ENCODE results near the gene ZNF649. TPM values are rescaled to one million over a fixed set of nuclear protein-coding genes. Genes with fewer than 3 reads are reported as not detected.

The ZNF649 gene
- total RNA-seq, 4 donors from 2014 or later = 8.6 to 19.5 (median 10.1) TPM

DNA sequence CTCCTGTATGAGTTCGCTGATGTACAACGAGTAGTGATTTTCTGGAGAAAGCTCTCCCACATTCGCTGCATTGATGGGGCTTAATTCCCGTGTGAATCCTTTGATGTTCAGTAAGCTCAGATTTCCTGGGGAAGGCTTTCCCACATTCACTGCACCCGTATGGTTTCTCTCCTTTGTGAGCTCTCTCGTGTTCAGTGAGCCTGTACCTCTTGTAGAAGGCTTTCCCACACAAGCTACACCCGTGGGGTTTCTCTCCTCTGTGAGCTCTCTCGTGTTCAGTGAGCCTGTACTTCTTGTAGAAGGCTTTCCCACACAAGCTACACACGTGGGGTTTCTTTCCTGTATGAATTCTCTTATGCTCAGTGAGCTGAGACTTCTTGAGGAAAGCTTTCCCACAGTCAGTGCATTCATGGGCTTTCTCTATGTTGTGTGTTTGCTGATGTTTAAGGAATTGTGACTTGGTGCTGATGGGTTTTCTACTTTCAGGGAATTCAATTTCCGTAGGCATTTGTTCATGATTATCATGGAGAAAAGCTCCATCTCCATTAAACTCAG, 13.5 kb downstream of the ZNF649 start:
- Histone ChIP-seq H3K36me3 (peaks cover 9 to 76% (median 37%) of the 10 kb centered on the region in 4 donors), H3K27ac (no peak overlapping the region), H3K4me3 (no peak overlapping the region), H3K27me3 (no peaks in the 10 kb centered on the region), H3K9me3 (peaks cover 65 to 74% of the 10 kb centered on the region in 2 donors), H3K4me1 (peaks cover 0 to 11% (median 6%) of the 10 kb centered on the region in 4 donors)
- no peak for DNase-seq
- in situ Hi-C loops (cut with MboI; ENCODE audit: low pct_ligation_motif_present in 1 of 4, low pct_unique_long_range_greater_than_20kb in 1 of 4, low sequenced_read_pairs in 3 of 4) = no loop called here
- intact Hi-C loops (cut with DNase I; ENCODE audit: low total_unique reads) = no loop called here
- 93 to 94% methylated on average over 4 to 10 of the region's 10 CpGs for WGBS, 2 donors (ENCODE audit: low coverage in 1 of 2)
- TF ChIP-seq EP300 (IDR thresholded peaks at IDR 0.05; ENCODE audit: low read depth) = no peak
- TF ChIP-seq POLR2A (IDR thresholded peaks at IDR 0.05) = no peak
- TF ChIP-seq POLR2AphosphoS5 (IDR thresholded peaks at IDR 0.05) = no peak
- TF ChIP-seq, protein P1, sequence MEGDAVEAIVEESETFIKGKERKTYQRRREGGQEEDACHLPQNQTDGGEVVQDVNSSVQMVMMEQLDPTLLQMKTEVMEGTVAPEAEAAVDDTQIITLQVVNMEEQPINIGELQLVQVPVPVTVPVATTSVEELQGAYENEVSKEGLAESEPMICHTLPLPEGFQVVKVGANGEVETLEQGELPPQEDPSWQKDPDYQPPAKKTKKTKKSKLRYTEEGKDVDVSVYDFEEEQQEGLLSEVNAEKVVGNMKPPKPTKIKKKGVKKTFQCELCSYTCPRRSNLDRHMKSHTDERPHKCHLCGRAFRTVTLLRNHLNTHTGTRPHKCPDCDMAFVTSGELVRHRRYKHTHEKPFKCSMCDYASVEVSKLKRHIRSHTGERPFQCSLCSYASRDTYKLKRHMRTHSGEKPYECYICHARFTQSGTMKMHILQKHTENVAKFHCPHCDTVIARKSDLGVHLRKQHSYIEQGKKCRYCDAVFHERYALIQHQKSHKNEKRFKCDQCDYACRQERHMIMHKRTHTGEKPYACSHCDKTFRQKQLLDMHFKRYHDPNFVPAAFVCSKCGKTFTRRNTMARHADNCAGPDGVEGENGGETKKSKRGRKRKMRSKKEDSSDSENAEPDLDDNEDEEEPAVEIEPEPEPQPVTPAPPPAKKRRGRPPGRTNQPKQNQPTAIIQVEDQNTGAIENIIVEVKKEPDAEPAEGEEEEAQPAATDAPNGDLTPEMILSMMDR (IDR thresholded peaks at IDR 0.05) = no peak

DNA sequence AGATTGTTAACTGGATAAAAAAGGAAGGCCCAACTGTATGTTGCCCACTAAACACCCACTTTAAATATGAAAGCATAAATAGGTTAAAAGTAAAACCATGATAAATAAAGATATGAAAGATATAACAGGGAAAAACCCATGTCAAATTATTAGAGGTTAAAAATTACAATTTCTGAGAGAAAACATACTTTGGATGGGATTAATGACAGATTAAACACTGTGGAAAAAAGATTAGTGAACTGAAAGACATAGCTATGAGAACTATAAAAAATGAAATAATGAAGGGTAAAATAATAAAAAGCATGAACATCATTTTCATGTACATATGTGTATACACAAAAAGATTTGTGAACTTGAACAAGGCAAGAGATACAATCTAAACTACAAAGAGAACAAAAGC, 14.9 kb downstream of the ZNF649 start:
- no peak overlapping the region for H3K4me3 ChIP-seq
- no peak for DNase-seq
- H3K36me3 ChIP-seq = peaks cover 9 to 72% (median 29%) of the 10 kb centered on the region in 4 donors
- in situ Hi-C loops (cut with MboI; ENCODE audit: low pct_ligation_motif_present in 1 of 4, low pct_unique_long_range_greater_than_20kb in 1 of 4, low sequenced_read_pairs in 3 of 4) = no loop called here
- H3K4me1 ChIP-seq = peaks cover 0 to 11% (median 6%) of the 10 kb centered on the region in 4 donors
- H3K27me3 ChIP-seq = no peaks in the 10 kb centered on the region
- H3K9me3 ChIP-seq = peaks cover 70 to 74% of the 10 kb centered on the region in 2 donors
- TF ChIP-seq POLR2A (IDR thresholded peaks at IDR 0.05) = no peak
- TF ChIP-seq, protein P1 (IDR thresholded peaks at IDR 0.05) = no peak
- no peak for TF ChIP-seq EP300 (IDR thresholded peaks at IDR 0.05; ENCODE audit: low read depth)
- intact Hi-C loops (cut with DNase I; ENCODE audit: low total_unique reads) = no loop called here
- H3K27ac ChIP-seq = no peak overlapping the region

DNA sequence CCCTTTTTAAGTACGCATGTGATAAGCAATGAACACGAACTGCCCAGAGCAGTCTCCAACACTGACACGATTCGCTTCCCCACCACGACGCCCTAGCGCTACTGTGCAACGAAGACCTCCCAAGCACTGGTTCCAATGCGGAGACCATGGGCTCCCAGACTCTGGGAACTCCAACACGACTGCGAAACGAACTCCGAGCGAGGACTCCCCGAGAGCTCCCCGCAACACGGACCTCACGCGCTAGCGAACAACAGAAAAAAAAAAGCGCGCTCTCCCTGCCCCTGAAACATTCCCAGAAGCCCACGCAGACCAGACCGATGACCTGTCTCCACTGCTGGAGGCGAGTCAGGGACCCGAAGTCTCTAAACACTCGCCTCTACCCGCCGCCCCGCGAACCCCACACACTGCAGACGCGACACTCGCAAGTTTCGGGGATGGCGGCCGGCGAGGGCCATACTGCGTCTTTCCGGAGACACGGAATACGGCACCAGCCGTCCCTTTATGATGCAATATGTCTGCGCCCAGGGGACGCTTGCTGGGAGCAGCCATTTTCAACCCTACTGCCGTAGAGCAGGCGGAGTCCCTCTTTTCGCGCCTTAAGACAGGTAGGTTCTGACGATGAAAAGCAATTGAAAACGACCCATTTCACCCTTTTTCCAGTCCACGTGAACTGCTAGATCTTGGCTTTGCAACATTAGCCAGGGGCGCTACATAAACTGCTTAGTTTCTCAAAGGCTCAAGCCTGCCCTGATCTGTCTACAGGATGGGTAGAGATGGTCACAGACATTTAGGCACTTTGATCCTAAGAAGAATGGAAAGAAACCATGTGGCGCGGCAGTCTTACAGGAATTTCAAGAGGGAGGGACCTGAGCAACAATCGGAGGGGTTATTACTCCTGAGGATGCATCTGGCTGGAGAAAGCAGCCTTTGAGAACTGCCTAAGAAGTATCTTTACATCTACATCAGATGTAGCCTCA, 17.0 kb downstream of the ZNF649 start, which contains the start of gene ZNF577:
TSS of gene ZNF577 (minus strand) at position 430 of the 977 bp plus-strand sequence. CDS start 7,569 bp downstream, outside the sequence.
- in situ Hi-C loops (cut with MboI; ENCODE audit: low pct_ligation_motif_present in 1 of 4, low pct_unique_long_range_greater_than_20kb in 1 of 4, low sequenced_read_pairs in 3 of 4) (no loop called here), intact Hi-C loops (cut with DNase I; ENCODE audit: low total_unique reads) (no loop called here)
- H3K4me1 ChIP-seq = peaks cover 0 to 11% (median 6%) of the 10 kb centered on the region in 4 donors
- WGBS, 2 donors (ENCODE audit: low coverage in 1 of 2) = 20 to 35% methylated on average over 8 to 48 of the region's 56 CpGs
- H3K36me3 ChIP-seq = peaks cover 8 to 51% (median 16%) of the 10 kb centered on the region in 4 donors
- peak; percentile 92 for DNase-seq
- peak within 1 kb of the TSS; percentile 78 to 90 (median 80) for H3K27ac ChIP-seq
- TF ChIP-seq EP300 (IDR thresholded peaks at IDR 0.05; ENCODE audit: low read depth) (no peak), POLR2AphosphoS5 (IDR thresholded peaks at IDR 0.05) (peak; percentile 65 to 85 (median 77))
- peaks cover 63 to 66% of the 10 kb centered on the region in 2 donors for H3K9me3 ChIP-seq
- H3K27me3 ChIP-seq = no peaks in the 10 kb centered on the region
- peak within 1 kb of the TSS; percentile 41 to 93 (median 72) for H3K4me3 ChIP-seq

DNA sequence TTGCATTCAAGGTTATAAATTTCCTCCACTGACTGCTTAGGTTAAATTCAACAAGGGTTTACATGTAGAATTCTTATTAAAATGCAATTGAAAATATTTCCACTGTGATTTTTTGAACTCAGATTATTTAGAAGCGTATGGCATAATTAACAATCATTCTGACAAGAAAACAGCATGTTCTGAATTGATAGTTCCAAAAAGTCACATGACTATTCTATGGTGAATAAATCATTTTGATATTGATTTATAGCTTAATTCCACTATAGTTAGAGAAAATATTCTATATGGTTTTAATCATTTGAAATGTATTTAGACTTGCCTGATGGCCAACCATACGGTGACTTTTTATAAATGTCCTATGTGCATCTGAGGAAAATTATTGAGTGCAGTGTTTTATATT, 20.1 kb downstream of the ZNF649 start:
- no peak overlapping the region for H3K4me3 ChIP-seq
- in situ Hi-C loops (cut with MboI; ENCODE audit: low pct_ligation_motif_present in 1 of 4, low pct_unique_long_range_greater_than_20kb in 1 of 4, low sequenced_read_pairs in 3 of 4) (no loop called here), intact Hi-C loops (cut with DNase I; ENCODE audit: low total_unique reads) (no loop called here)
- DNase-seq = no peak
- H3K27ac ChIP-seq = no peak overlapping the region
- H3K9me3 ChIP-seq = peaks cover 47 to 51% of the 10 kb centered on the region in 2 donors
- peaks cover 0 to 27% (median 5%) of the 10 kb centered on the region in 4 donors for H3K36me3 ChIP-seq
- peaks cover 0 to 11% (median 6%) of the 10 kb centered on the region in 4 donors for H3K4me1 ChIP-seq
- no peaks in the 10 kb centered on the region for H3K27me3 ChIP-seq
- no peak for TF ChIP-seq POLR2AphosphoS5 (IDR thresholded peaks at IDR 0.05)
- TF ChIP-seq POLR2A (IDR thresholded peaks at IDR 0.05) = no peak
- TF ChIP-seq, protein P1 (IDR thresholded peaks at IDR 0.05) = no peak
- TF ChIP-seq EP300 (IDR thresholded peaks at IDR 0.05; ENCODE audit: low read depth) = no peak
- 96% methylated on average over 2 of the region's 2 CpGs for WGBS, 2 donors (ENCODE audit: low coverage in 1 of 2)
